Keratinocyte (primary cell): Measurements from ENCODE around the gene UBAP1. TPM values are rescaled to one million over a fixed set of nuclear protein-coding genes. Genes with fewer than 3 reads are reported as not detected.
A peak's percentile ranks its signal among the peaks of the same experiment; 100 is the strongest.

Experiments used
- DNase-seq: peaks from one replicate; pipeline ENCODE4 v3.0.0-alpha.2; 2011; ENCODE audit warnings: low read depth, missing footprints, low spot score
- FAIRE-seq: peaks from 2 replicates; lab custom pipeline; 2011; peaks lifted over from hg19 to GRCh38; lab: Jason Lieb, UNC
- H2AFZ ChIP-seq: 2 replicates; pipeline ENCODE4 v1.6.0; 2012; ENCODE audit warnings: low read length, control low read depth, inconsistent platforms; ENCODE audit not compliant: control insufficient read depth
- H3K27ac ChIP-seq: 2 replicates; pipeline ENCODE4 v1.5.1; 2011; ENCODE audit warnings: low read length; ENCODE audit not compliant: control insufficient read depth, insufficient read depth
- H3K27me3 ChIP-seq: 3 replicates; pipeline ENCODE4 v1.6.0; 2011; ENCODE audit warnings: low read length; ENCODE audit not compliant: control insufficient read depth, insufficient read depth; ENCODE audit errors: extremely low read depth
- H3K36me3 ChIP-seq, 2 experiments: 2 replicates in 1 of 2; 3 replicates in 1 of 2; pipeline ENCODE4 v1.5.1; 2011; ENCODE audit warnings: low read length in 2 of 2, mild to moderate bottlenecking in 1 of 2; ENCODE audit not compliant: control insufficient read depth in 2 of 2, insufficient read depth in 2 of 2; ENCODE audit errors: extremely low read depth in 1 of 2
- H3K4me1 ChIP-seq: 3 replicates; pipeline ENCODE4 v1.5.1; 2011; ENCODE audit warnings: low read length; ENCODE audit not compliant: control insufficient read depth, insufficient read depth; ENCODE audit errors: extremely low read depth
- H3K4me2 ChIP-seq: 3 replicates; pipeline ENCODE4 v1.6.0; 2011; ENCODE audit warnings: low read depth, low read length; ENCODE audit not compliant: control insufficient read depth, insufficient read depth; ENCODE audit errors: extremely low read depth
- H3K4me3 ChIP-seq, 3 experiments: fragments of 200-600 bp in 1 of 3; sonication (generic) in 1 of 3; 2 replicates in 2 of 3; 3 replicates in 1 of 3; pipeline ENCODE4 v1.5.1; 2011 to 2016; ENCODE audit warnings: low read length in 3 of 3, mild to moderate bottlenecking in 3 of 3, control low read depth in 2 of 3, inconsistent platforms in 1 of 3, low read depth in 1 of 3, mixed read lengths in 1 of 3, mixed run types in 1 of 3, moderate library complexity in 1 of 3; ENCODE audit not compliant: control insufficient read depth in 2 of 3, insufficient read depth in 2 of 3; ENCODE audit errors: extremely low read depth in 1 of 3
- H3K79me2 ChIP-seq: 2 replicates; pipeline ENCODE4 v1.6.0; 2012; ENCODE audit warnings: low read length; ENCODE audit not compliant: control insufficient read depth, insufficient read depth
- H3K9ac ChIP-seq: 3 replicates; pipeline ENCODE4 v1.6.0; 2011; ENCODE audit warnings: low read length; ENCODE audit not compliant: control insufficient read depth, insufficient read depth; ENCODE audit errors: extremely low read depth
- H3K9me1 ChIP-seq: 3 replicates; pipeline ENCODE4 v1.6.0; 2011; ENCODE audit warnings: low read length; ENCODE audit not compliant: control insufficient read depth, insufficient read depth; ENCODE audit errors: extremely low read depth
- H3K9me3 ChIP-seq: 2 replicates; pipeline ENCODE4 v1.5.1; 2012; ENCODE audit warnings: low read depth, low read length; ENCODE audit not compliant: control insufficient read depth
- H4K20me1 ChIP-seq: 3 replicates; pipeline ENCODE4 v1.6.0; 2011; ENCODE audit warnings: low read length; ENCODE audit not compliant: control insufficient read depth, insufficient read depth; ENCODE audit errors: extremely low read depth
- EZH2 ChIP-seq: IDR thresholded peaks from one replicate; pipeline ENCODE4 v1.6.1; 2012; ENCODE audit warnings: inconsistent platforms, mild to moderate bottlenecking, low read length, moderate library complexity
- dilution Hi-C: fragments of 300-500 bp; cut with MboI; formaldehyde crosslinking; loops from one replicate; pipeline ENCODE4 v1.7.0; 2020; ENCODE audit warnings: low sequenced_read_pairs; ENCODE audit not compliant: extremely low pct_ligation_motif_present
- polyA plus RNA-seq, 5 experiments: library from polyadenylated mRNA; depleted of rRNA in 3 of 5; stranded (reverse) in 3 of 5; stranded (forward) in 1 of 5; unstranded in 1 of 5; fragments of >200 nt; gene quantifications; 1 replicate in 1 of 5; 2 replicates in 3 of 5; 3 replicates in 1 of 5; pipeline versions ENCODE4 v1.2.1 to v1.2.3, GENCODE V29; 2011 to 2012; ENCODE audit warnings: missing spikeins in 2 of 5, low read depth in 1 of 5, low replicate concordance in 1 of 5
- TF ChIP-seq, protein P1 (sequence below), 3 experiments: IDR thresholded peaks in 1 of 3; conservative IDR thresholded peaks in 1 of 3; optimal IDR thresholded peaks in 1 of 3; 2 replicates in 2 of 3; 3 replicates in 1 of 3; pipeline versions ENCODE3 to v1.5.1; 2011; ENCODE audit warnings: low read length in 3 of 3, mild to moderate bottlenecking in 3 of 3, moderate library complexity in 2 of 3, control low read depth in 1 of 3, inconsistent platforms in 1 of 3; ENCODE audit not compliant: insufficient read depth in 2 of 3; ENCODE audit errors: extremely low read depth in 1 of 3

The UBAP1 gene
- polyA plus RNA-seq, 1 donor (not counting 4 experiments of a cell fraction or from before 2014, with no cell fraction given) = 81.8 TPM

DNA sequence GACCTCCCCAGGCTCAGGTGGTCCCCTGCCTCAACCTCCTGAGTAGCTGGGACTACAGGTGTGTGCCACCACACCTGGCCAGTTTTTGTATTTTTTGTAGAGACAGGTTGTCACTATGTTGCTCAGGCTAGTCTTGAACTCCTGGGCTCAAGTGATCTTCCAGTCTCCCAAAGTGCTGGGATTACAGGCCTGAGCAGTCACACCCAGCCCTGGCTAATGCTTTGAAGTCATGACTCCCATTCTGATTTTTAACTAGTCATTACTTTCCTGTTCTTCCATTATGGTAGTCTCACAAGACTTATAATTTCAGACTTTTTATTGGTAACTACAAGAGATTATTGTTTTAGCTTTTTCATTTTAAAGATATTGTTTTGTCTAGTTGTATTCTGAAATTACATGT, 26.3 kb downstream of the UBAP1 start:
- no peaks in the 10 kb centered on the region for H3K9me3 ChIP-seq
- H3K27me3 ChIP-seq = no peaks in the 10 kb centered on the region
- DNase-seq (no peak), FAIRE-seq (no peak)
- H3K4me2 ChIP-seq = no peak overlapping the region
- TF ChIP-seq, protein P1, sequence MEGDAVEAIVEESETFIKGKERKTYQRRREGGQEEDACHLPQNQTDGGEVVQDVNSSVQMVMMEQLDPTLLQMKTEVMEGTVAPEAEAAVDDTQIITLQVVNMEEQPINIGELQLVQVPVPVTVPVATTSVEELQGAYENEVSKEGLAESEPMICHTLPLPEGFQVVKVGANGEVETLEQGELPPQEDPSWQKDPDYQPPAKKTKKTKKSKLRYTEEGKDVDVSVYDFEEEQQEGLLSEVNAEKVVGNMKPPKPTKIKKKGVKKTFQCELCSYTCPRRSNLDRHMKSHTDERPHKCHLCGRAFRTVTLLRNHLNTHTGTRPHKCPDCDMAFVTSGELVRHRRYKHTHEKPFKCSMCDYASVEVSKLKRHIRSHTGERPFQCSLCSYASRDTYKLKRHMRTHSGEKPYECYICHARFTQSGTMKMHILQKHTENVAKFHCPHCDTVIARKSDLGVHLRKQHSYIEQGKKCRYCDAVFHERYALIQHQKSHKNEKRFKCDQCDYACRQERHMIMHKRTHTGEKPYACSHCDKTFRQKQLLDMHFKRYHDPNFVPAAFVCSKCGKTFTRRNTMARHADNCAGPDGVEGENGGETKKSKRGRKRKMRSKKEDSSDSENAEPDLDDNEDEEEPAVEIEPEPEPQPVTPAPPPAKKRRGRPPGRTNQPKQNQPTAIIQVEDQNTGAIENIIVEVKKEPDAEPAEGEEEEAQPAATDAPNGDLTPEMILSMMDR (optimal IDR thresholded peaks at IDR 0.05 in 1 of 3, IDR thresholded peaks at IDR 0.05 in 1 of 3, conservative IDR thresholded peaks at IDR 0.05 in 1 of 3; ENCODE audit: extremely low read depth in 1 of 3, insufficient read depth in 2 of 3, low read length in 3 of 3) = no peak
- TF ChIP-seq EZH2 = no peak
- peaks cover 93% of the 10 kb centered on the region for H3K79me2 ChIP-seq
- peaks cover 22% of the 10 kb centered on the region for H3K4me1 ChIP-seq
- H2AFZ ChIP-seq = no peak overlapping the region
- peaks cover 5 to 6% of the 10 kb centered on the region in 2 experiments for H3K36me3 ChIP-seq
- dilution Hi-C loops = no loop called here
- H3K27ac ChIP-seq = peak overlapping the region; percentile 10
- H3K9me1 ChIP-seq = no peaks in the 10 kb centered on the region
- no peak overlapping the region for H3K9ac ChIP-seq
- H4K20me1 ChIP-seq = peaks cover 2% of the 10 kb centered on the region
- no peak overlapping the region for H3K4me3 ChIP-seq

DNA sequence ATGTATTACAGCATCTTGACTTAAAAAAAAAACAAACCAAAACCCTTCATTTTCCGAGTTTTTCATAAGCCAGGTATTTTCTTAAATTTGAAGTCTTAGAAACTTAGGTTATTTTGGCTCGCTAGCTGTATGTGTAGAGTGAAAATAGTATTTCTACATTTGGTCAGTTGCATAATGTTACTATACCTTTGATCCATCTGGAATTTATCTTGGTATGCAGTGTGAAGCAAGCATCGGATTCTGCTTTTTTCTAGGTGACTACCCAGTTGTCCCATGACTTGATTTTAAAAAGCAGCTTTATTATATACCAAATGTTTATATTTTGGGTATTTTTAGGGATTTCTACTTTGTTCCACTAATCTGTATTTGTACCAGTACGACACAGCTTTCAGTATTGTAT, 27.7 kb downstream of the UBAP1 start:
- no peak for TF ChIP-seq EZH2
- TF ChIP-seq, protein P1 (optimal IDR thresholded peaks at IDR 0.05 in 1 of 3, IDR thresholded peaks at IDR 0.05 in 1 of 3, conservative IDR thresholded peaks at IDR 0.05 in 1 of 3; ENCODE audit: extremely low read depth in 1 of 3, insufficient read depth in 2 of 3, low read length in 3 of 3) = no peak
- no peak overlapping the region for H3K4me2 ChIP-seq
- H4K20me1 ChIP-seq = peaks cover 3% of the 10 kb centered on the region
- dilution Hi-C loops = no loop called here
- DNase-seq = no peak
- no peak overlapping the region for H3K4me3 ChIP-seq
- no peak for FAIRE-seq
- peaks cover 3 to 6% of the 10 kb centered on the region in 2 experiments for H3K36me3 ChIP-seq
- H3K27me3 ChIP-seq = no peaks in the 10 kb centered on the region
- H3K27ac ChIP-seq = no peak overlapping the region
- no peak overlapping the region for H2AFZ ChIP-seq
- no peaks in the 10 kb centered on the region for H3K9me3 ChIP-seq
- no peaks in the 10 kb centered on the region for H3K9me1 ChIP-seq
- H3K4me1 ChIP-seq = peaks cover 18% of the 10 kb centered on the region
- H3K9ac ChIP-seq = no peak overlapping the region
- H3K79me2 ChIP-seq = peaks cover 96% of the 10 kb centered on the region
